ENCODE data around the gene PRDM16. TPM values are rescaled to one million over a fixed set of nuclear protein-coding genes. Genes with fewer than 3 reads are reported as not detected.

Gene PRDM16
- total and polyA plus RNA-seq, 2 of the 13 experiments (the other 11 are each of a cell fraction or from before 2014, with no cell fraction given): 0.15 to 0.81 TPM

DNA sequence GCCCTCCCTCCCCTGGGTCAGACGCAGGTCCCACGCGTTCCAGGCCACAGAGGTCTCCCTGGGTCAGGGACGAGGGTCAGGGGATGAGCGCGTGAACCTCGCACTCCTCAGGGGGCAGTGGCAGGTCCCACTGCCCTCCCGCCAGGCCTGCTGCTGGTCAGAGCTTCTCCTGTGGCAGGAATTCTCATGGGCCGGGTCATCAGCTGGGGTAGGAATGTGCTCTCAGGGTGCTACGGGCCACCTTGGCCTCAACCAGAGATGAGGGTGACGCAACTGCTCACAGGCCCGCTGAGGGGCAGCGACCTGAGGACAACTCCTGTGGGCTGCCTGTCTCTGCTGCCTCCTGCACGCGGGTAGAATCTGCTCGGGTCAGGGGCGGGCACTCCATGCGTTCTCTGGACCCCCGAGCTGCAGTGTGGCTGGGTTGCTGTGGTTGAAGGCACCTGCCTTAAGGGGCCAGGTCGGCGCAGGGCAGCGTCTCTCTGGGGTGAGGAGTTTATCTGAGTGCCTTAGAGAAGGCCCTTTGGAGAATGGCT lies 128.8 kb downstream of the PRDM16 start (continued):
- no peak for TF ChIP-seq FIP1L1 (IDR thresholded peaks at IDR 0.05; ENCODE audit: borderline replicate concordance, insufficient read depth, low read depth, low read length)
- TF ChIP-seq ADNP (CRISPR knock-in tag; IDR thresholded peaks at IDR 0.05): no peak
- TF ChIP-seq SMC3 (IDR thresholded peaks at IDR 0.05; ENCODE audit: low read length): no peak
- no peak for TF ChIP-seq MBNL3 (CRISPR knock-in tag; conservative IDR thresholded peaks at IDR 0.05)
- TF ChIP-seq ZNF414 (CRISPR knock-in tag; IDR thresholded peaks at IDR 0.05): peak; percentile 76; the same call in 1 of the 2 replicates
- TF ChIP-seq DNMT1 (CRISPR knock-in tag; IDR thresholded peaks at IDR 0.05): no peak
- no peak for TF ChIP-seq U2AF1 (optimal IDR thresholded peaks at IDR 0.05; ENCODE audit: low read depth, low read length)
- TF ChIP-seq ZNF263 (CRISPR knock-in tag; IDR thresholded peaks at IDR 0.05): peak; percentile 33; the same call in 1 of the 2 replicates
- 0 out of 2 replicates have a peak, but pooled peaks have one; percentile 40 for TF ChIP-seq HNRNPL (IDR thresholded peaks at IDR 0.05; ENCODE audit: low read depth, low read length)
- peak; percentile 89 for TF ChIP-seq ZNF687 (CRISPR knock-in tag; IDR thresholded peaks at IDR 0.05)
- 0 out of 2 replicates have a peak, but pooled peaks have one; percentile 51 for TF ChIP-seq ZBTB34 (CRISPR knock-in tag; IDR thresholded peaks at IDR 0.05)
- peak; percentile 27; the same call in 1 of the 2 replicates for TF ChIP-seq ZNF451 (CRISPR knock-in tag; IDR thresholded peaks at IDR 0.05)
- TF ChIP-seq RFX3 (CRISPR knock-in tag; IDR thresholded peaks at IDR 0.05): no peak
- TF ChIP-seq ZNF770 (CRISPR knock-in tag; IDR thresholded peaks at IDR 0.05): no peak
- TF ChIP-seq, protein P1, sequence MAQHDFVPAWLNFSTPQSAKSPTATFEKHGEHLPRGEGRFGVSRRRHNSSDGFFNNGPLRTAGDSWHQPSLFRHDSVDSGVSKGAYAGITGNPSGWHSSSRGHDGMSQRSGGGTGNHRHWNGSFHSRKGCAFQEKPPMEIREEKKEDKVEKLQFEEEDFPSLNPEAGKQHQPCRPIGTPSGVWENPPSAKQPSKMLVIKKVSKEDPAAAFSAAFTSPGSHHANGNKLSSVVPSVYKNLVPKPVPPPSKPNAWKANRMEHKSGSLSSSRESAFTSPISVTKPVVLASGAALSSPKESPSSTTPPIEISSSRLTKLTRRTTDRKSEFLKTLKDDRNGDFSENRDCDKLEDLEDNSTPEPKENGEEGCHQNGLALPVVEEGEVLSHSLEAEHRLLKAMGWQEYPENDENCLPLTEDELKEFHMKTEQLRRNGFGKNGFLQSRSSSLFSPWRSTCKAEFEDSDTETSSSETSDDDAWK (CRISPR knock-in tag; IDR thresholded peaks at IDR 0.05): no peak
- TF ChIP-seq STAT6 (CRISPR knock-in tag; IDR thresholded peaks at IDR 0.05; ENCODE audit: borderline replicate concordance): no peak
- TF ChIP-seq HCFC1 (IDR thresholded peaks at IDR 0.05; ENCODE audit: low read depth, low read length): no peak
